ENCODE measurements around the gene ABCD1.
A peak's percentile ranks its signal among the peaks of the same experiment; 100 is the strongest.
"Not testable (repeated sequence)": the region's sequence is repeated elsewhere in the genome, so short reads cannot be mapped to it uniquely, and the experiment has no call there.

ABCD1 gene

GRCh38 chrX:153694687-153695270 is 29.9 kb upstream of the ABCD1 start:
- DNase-seq, result no peak

GRCh38 chrX:153696100-153696499 is 28.6 kb upstream of the ABCD1 start:
- DNase-seq, result no peak

- DNase-seq, result not testable (repeated sequence)
Observed at GRCh38 chrX:153696538-153696937, 28.1 kb upstream of the ABCD1 start.

GRCh38 chrX:153696986-153697722 is 27.5 kb upstream of the ABCD1 start:
- not testable (repeated sequence) for DNase-seq

- no peak for DNase-seq
Observed at GRCh38 chrX:153697924-153698865, 26.5 kb upstream of the ABCD1 start.

GRCh38 chrX:153699210-153699783 is 25.4 kb upstream of the ABCD1 start:
- DNase-seq, result not testable (repeated sequence)

GRCh38 chrX:153699784-153700371 is 24.8 kb upstream of the ABCD1 start:
- not testable (repeated sequence) for DNase-seq

- no peak for DNase-seq
Observed at GRCh38 chrX:153700376-153700945, 24.2 kb upstream of the ABCD1 start.

- DNase-seq, result no peak
Observed at GRCh38 chrX:153700967-153701366, 23.7 kb upstream of the ABCD1 start.

GRCh38 chrX:153701706-153702105 is 22.9 kb upstream of the ABCD1 start:
- no peak for DNase-seq

- no peak for DNase-seq
Observed at GRCh38 chrX:153702336-153703035, 22.2 kb upstream of the ABCD1 start.

GRCh38 chrX:153703036-153703370 is 21.7 kb upstream of the ABCD1 start:
- DNase-seq, result no peak

- no peak for DNase-seq
Observed at GRCh38 chrX:153704021-153704526, 20.6 kb upstream of the ABCD1 start.

GRCh38 chrX:153704631-153705402 is 19.8 kb upstream of the ABCD1 start:
- DNase-seq, result not testable (repeated sequence)

GRCh38 chrX:153705403-153706060 is 19.1 kb upstream of the ABCD1 start:
- not testable (repeated sequence) for DNase-seq

- DNase-seq, result no peak
Observed at GRCh38 chrX:153706799-153707198, 17.9 kb upstream of the ABCD1 start.

- no peak for DNase-seq
Observed at GRCh38 chrX:153707406-153707805, 17.2 kb upstream of the ABCD1 start.

- peak; percentile 69 for DNase-seq
Observed at GRCh38 chrX:153708415-153708814, 16.2 kb upstream of the ABCD1 start.

- DNase-seq, result no peak
Observed at GRCh38 chrX:153709726-153710674, 14.7 kb upstream of the ABCD1 start.
